GM21786 (cell line): ENCODE measurements around the gene SCMH1.
A peak's percentile ranks its signal among the peaks of the same experiment; 100 is the strongest.
"Not testable (repeated sequence)": the region's sequence is repeated elsewhere in the genome, so short reads cannot be mapped to it uniquely, and the experiment has no call there.

ENCODE experiments used
- ATAC-seq: cut with Tn5 transposase; IDR thresholded peaks from one replicate; pipeline ENCODE4 v1.9.1; 2021; ENCODE audit not compliant: unreplicated experiment

Gene SCMH1

DNA sequence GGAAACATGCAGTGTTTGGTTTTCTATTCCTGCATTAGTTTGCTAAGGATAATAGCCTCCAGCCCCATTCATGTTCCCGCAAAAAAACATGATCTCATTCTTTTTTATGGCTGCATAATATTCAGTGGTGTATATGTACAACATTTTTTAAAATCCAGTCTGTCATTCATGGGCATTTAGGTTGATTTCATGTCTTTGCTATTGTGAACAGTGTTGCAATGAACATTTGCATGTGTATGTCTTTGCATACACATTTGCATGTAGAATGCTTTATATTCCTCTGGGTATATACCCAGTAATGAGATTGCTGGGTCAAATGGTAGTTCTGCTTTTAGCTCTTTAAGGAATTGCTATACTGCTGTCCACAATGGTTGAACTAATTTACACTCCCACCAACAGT is 9.0 kb upstream of the SCMH1 start:
- not testable (repeated sequence) for ATAC-seq

DNA sequence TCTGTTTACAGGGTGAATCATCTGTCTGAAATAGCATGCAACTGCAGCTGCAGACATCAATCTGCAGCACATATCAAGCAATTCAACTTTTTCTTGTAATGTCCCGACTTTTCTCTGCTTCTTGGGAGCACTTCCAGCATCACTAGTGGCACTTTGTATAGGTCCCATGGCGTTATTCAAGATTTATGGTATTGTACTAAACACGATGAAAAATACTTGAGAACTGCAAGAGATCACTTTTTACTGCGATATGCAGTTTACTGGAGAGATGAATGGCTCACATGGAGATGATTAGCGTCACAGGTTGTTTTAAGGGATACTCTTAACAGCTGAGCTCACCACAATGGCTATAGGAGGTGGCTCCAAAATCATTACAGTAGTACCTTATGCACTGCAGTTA is 7.2 kb upstream of the SCMH1 start:
- ATAC-seq, result no peak

DNA sequence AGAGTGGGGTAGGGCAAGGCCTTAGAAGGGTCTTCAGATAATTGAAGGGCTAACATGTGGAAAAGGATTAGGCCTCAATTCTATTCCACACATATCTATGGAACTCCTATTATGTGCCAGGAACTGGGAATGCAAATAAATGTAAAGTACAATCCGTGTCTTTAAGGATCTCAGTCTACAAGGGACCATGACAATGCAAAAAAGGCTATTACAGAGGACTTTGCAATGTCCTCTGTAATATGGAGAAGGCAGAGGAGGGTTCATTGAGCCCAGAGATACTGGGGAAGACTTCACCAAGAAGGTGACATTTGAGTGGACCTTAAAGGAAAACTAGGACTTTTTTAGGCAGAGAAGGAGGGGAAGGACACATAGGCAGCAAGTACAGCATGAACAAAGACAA is 4.5 kb upstream of the SCMH1 start:
- ATAC-seq, result no peak

DNA sequence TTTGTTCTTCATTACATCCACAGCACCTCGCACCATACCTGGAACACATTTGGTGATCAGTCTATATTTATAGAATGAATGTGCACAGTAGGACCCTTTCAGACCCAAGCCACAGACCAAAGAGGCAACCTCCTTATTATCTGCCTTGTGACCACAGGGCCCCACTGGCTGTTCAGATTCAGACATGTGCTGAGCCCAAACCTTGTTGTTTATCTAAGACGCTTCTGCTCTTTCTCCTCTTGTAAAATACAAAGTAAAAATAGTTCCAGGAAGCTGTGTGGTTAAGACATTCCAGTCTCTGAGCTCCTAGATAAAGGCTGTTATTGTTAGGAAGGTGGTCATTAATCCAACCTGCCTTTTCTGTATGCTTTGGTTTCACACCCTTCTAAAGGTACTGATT is 3.6 kb upstream of the SCMH1 start:
- no peak for ATAC-seq

DNA sequence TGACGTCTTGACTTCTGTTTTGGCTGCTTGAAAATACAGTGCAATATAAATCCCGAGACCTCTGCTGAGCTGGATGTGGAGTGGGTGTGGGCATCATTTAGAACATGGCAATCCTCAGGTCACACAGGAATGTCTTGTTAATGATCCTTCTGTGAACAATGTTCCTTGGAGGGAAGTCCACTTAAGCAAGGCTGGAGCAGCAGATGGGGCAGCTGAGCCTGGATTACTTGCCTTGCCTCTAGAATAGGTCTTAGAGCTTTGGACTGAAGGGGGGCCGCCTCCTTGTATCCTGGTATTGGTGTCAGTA is 926 bp upstream of the SCMH1 start:
- ATAC-seq, result no peak

DNA sequence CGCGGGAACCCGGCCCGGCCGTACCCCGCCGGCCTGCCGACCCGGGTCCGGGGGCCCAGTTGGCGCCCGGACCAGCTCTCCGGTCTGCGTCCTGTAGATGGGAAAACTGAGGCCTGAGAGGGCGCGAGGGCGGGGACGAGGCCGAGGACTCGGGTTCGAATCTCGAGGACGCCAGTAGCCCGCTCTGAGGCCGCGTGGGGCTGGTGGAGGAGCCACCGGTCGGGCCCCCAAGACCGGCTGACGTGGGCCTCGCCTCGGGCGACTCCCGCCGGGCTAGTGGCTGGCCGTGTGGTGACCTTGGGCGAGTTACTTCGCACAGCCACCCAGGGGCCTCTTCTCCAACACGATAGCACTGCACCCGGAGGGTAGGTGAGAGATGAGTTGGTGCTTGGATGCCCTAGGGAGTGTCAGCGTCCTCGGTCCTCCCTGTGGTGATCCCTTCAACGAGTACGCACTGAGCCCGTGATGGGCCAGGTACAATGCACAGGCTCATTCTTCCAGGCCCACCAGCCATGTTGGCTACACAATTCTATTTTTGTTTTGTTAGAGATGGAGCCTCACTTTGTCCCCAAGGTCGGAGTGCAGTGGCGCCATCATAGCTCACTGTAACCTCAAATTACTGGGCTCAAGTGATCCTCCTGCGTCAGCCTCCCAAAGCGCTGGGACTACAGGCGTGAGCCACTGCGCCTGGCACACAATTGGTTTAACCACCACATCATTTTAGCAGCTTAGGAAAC is 404 bp upstream of the SCMH1 start:
- peak; percentile 11 for ATAC-seq

DNA sequence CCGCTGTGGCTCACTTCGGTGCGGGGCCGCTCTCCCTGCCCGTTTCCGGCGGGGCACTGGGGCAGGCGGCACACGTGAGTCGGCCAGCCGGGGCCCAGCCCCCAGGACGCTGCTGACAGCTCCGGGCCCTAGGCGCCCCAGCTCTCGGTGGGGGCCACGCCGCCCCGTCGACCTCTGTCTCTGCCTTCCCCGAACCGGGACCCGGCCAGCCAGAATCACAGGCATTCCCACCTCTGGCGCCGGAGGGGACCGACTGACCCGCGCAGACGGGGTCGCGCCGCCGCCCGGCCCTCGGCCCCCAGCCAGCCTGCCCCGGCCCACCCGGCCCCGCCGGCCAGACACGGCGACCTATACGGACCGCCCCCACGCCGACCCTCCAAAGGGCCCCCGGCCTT is 755 bp downstream of the SCMH1 start:
- ATAC-seq, result peak; percentile 51

DNA sequence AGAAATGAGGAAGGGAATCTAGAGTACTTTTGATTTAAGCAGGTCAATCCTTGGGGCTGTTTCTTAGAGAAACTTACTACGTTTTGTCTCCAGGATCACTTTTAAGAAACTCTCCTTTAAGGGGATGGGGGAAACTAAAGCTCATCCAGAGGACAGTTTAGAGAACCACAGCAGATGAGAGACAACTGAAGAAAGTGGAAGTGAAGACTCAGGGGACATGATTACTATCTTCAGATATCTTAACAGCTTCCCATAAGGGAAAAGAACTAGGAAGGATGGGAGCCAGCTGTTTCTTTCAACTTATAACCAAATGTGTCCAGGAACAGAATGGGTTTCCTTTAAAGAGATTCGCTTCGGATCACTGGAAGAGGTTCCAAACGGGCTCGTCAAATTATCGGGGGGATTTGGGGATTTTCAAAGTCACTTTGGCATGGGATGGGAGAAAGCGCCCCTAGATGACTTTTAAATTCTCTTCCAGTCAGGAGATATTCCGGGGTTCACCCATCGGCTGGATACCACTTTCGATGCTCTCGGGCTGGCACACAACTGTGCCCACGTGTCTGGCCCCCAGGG is 1.2 kb downstream of the SCMH1 start:
- ATAC-seq, result no peak

DNA sequence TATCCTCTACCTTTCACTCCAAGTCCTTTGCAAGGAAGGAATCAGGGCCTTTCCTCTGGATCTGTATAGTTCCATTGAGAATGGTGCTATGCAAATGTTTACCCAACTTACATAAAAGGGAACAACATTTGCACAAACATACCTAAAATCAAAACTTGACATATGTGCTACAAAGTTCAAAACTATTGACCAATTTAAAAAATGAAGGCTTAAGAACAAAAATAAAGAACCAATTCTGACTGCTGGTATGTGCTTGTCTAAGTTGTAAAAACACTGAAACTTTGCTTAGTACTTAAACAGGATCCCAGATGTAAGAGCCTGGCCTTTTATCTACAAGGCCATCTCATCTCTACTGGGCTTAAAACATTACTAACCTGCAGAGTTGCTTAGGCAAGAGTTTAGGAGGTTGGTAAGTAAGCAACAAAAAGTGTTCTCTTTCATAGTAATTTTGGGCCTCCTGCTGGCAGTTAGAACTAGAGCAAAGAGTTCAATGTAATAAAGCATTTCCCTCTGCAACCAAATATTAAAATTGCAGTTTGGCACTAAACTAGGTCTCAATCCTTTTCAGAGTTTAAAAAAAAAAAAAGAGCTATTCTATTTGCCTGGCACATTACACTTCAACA is 2.0 kb downstream of the SCMH1 start:
- ATAC-seq, result no peak

DNA sequence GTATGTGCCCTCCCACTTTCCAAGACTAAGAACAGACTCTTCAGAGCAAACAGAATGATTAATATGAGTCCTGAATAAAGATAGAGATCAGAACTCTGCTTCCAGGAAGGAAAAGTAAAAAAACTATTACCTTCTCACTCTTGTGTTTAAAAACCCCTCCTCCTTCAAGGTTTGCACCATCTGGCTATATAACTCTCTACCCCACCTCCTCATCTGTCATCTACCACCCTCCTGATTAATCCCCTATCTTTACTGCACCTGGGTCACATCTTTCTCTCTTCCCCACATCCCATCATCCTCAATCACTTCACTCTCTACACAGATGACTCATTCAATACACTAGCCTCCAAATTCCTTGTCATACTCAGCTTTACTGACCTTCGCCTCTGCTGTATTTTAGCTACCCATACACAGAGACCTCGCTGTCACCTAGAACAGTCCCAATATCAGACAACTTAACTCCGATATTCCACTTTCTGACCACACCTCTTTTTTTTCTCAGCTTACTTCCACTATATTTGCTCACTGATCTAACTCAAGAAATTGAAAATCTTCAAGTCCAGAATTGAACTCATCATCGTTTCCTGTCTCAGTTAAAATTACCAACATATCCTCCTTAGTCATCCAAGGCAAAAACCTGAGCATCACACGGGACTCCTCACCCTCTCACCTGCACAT is 3.7 kb downstream of the SCMH1 start:
- ATAC-seq, result no peak

DNA sequence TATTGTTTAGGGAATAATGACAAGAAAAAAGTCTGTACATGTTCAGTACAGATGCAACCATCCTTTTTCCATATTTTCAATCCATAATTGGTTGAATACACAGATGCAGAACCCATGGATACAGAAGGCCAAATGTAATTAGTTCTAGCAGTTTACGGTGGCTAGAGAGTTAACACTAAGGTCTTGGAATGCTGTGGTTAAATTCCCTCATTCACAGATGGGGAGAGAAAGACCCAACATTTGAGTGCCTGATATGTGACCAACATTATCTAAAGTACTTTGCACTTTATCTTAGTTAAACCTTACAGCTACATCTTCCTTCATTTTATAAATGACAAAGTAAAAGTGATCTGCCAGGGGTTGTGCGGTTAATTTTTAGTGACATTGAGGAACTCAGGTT is 5.3 kb downstream of the SCMH1 start:
- no peak for ATAC-seq

DNA sequence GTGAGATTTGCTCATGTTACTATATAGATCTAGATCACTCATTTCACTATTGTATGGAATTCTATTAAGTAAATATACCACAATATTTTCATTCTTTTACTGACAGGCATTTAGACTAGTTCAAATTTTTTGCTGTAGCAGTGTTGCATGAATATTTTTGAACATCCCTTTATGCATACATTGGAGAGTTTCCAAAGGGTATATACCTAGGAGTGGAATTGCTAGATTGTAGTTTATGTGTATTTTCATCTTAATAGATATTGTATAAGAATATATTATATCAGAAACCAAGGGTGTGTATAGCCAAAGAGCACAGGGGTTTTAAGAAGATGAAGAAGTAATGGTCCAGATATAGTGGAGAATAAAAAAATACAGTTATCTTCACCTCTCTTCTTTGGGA is 6.2 kb downstream of the SCMH1 start:
- ATAC-seq, result no peak

DNA sequence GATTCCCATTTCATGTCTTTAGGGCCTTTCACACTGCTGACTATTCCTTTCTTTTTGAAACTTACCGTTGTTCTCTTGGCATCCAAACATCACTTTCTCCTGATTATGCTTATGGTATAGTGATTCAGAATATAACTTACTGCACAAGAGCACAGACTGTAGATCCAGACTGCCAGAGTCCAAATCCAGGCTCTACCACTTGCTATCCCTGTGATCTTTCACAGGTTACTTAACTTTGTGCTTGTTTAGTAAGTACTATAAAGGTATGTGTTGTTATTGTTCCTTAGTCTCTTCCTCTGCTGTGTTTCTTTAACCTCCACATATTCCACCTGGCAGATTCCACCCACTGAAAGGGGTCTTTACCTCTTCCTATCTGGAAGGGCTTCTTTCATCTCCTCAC is 8.4 kb downstream of the SCMH1 start:
- ATAC-seq, result no peak

DNA sequence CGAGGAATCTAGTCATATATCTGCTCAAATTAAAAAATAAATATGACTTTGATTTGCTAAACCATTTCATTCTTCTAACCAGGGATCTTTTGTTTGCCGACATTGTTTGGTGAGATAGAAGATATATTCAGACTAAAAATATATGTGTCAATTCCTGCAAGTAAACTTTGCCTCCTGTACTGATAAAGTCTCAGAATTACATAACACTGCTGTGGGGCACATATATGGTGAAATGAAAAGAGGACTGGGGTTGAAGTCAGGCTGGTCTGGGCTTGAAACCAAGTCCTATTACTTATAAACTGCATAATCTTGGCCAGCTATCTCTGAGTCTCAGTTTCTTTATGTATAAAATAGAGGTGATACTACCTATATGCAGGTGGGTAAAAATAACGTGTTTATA is 9.8 kb downstream of the SCMH1 start:
- no peak for ATAC-seq

GRCh38 chr1:41230656-41231055 is 11.4 kb downstream of the SCMH1 start:
- ATAC-seq, result no peak

- ATAC-seq, result not testable (repeated sequence)
Measured at GRCh38 chr1:41229219-41229618, 12.9 kb downstream of the SCMH1 start.

- no peak for ATAC-seq
Measured at GRCh38 chr1:41226815-41227434, 15.2 kb downstream of the SCMH1 start.

GRCh38 chr1:41225495-41225894 is 16.6 kb downstream of the SCMH1 start:
- ATAC-seq, result no peak

GRCh38 chr1:41222496-41222895 is 19.6 kb downstream of the SCMH1 start:
- ATAC-seq, result no peak

GRCh38 chr1:41221995-41222394 is 20.1 kb downstream of the SCMH1 start:
- no peak for ATAC-seq

DNA sequence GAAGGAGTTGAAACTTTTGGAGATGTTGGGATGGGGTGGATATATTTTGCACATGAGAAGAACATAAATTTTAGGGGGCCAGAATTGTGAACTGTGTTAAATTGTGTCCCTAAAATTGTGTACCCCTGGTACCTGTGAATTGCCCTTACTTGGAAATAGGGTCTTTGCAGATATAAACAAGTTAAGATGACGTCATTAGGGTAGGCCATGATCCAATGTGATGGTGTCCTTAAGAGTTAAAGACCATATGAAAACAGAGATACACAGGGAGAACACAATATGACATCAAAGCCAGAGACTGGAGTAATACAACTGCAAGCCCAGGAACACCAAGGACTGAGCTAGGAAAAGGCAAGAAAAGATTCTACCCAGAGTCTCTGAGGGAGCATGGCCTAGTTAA is 24.0 kb downstream of the SCMH1 start:
- no peak for ATAC-seq

DNA sequence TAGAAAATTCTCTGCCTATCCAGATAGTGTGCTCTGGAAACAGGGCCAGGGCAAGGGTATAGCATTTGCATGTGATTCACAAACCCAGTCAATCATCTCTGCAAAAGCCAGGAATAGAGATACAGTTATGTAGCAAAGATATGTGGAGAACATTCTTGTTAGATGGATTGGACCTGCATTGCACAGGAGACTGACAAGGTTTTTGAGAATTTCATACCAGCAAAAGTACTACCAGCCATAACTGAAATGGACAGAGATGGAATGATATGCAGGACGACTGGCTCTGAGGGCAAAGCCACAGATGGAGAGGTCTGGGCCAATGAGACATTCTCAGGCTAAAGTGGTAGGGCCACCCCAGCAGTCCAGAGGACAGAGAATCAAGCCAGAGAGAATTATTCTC is 24.7 kb downstream of the SCMH1 start:
- no peak for ATAC-seq
